Thyroid gland (tissue), 4 donors: ENCODE data around the gene FAM229B.
"Not testable (repeated sequence)": the region's sequence is repeated elsewhere in the genome, so short reads cannot be mapped to it uniquely, and the experiment has no call there.

Source experiments
- POLR2A ChIP-seq, 2 donors: fragments of 450-650 bp; IDR thresholded peaks; one replicate each; pipeline ENCODE4 v1.6.1; 2017; ENCODE audit warnings: antibody characterized with exemption in 2 of 2, mild to moderate bottlenecking in 2 of 2, moderate library complexity in 1 of 2
- TF ChIP-seq, protein P1 (sequence below), 6 experiments: fragments of 200-600 bp in 3 of 6; fragments of 450-650 bp in 3 of 6; sonication (generic) in 3 of 6; IDR thresholded peaks; one replicate each; pipeline ENCODE4 v1.5.1; 2016 to 2019; ENCODE audit warnings: antibody characterized with exemption in 6 of 6, mild to moderate bottlenecking in 2 of 6, inconsistent platforms in 1 of 6, moderate library complexity in 1 of 6

DNA sequence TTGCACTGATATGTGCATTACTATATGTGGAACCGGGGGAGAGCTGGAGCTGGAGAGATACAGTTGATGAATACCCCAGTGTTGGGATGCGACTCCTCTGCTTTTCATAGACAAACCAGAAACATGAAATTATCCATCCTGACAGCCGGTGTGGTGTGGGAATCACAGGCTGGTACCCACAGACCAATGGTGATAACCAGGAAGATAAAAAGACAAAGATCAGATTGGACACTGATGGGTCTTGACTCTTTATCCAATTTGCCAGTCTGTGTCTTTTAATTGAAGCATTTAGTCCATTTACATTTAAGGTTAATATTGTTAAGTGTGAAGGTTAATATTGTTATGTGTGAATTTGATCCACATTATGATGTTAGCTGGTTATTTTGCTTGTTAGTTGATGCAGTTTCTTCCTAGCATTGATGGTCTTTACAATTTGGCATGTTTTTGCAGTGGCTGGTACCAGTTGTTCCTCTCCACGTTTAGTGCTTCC lies 36.1 kb upstream of the FAM229B start:
- TF ChIP-seq, protein P1, sequence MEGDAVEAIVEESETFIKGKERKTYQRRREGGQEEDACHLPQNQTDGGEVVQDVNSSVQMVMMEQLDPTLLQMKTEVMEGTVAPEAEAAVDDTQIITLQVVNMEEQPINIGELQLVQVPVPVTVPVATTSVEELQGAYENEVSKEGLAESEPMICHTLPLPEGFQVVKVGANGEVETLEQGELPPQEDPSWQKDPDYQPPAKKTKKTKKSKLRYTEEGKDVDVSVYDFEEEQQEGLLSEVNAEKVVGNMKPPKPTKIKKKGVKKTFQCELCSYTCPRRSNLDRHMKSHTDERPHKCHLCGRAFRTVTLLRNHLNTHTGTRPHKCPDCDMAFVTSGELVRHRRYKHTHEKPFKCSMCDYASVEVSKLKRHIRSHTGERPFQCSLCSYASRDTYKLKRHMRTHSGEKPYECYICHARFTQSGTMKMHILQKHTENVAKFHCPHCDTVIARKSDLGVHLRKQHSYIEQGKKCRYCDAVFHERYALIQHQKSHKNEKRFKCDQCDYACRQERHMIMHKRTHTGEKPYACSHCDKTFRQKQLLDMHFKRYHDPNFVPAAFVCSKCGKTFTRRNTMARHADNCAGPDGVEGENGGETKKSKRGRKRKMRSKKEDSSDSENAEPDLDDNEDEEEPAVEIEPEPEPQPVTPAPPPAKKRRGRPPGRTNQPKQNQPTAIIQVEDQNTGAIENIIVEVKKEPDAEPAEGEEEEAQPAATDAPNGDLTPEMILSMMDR (IDR thresholded peaks at IDR 0.05) = not testable (repeated sequence)
- TF ChIP-seq POLR2A (IDR thresholded peaks at IDR 0.05) = not testable (repeated sequence)
